NCI-H774 (cell line): ENCODE results near the gene LSP1.
"Not testable (repeated sequence)": the region's sequence is repeated elsewhere in the genome, so short reads cannot be mapped to it uniquely, and the experiment has no call there.

Experiments used
- DNase-seq: peaks from one replicate; lab custom pipeline; 2025; lab: John Stamatoyannopoulos, UW

Gene LSP1

DNA sequence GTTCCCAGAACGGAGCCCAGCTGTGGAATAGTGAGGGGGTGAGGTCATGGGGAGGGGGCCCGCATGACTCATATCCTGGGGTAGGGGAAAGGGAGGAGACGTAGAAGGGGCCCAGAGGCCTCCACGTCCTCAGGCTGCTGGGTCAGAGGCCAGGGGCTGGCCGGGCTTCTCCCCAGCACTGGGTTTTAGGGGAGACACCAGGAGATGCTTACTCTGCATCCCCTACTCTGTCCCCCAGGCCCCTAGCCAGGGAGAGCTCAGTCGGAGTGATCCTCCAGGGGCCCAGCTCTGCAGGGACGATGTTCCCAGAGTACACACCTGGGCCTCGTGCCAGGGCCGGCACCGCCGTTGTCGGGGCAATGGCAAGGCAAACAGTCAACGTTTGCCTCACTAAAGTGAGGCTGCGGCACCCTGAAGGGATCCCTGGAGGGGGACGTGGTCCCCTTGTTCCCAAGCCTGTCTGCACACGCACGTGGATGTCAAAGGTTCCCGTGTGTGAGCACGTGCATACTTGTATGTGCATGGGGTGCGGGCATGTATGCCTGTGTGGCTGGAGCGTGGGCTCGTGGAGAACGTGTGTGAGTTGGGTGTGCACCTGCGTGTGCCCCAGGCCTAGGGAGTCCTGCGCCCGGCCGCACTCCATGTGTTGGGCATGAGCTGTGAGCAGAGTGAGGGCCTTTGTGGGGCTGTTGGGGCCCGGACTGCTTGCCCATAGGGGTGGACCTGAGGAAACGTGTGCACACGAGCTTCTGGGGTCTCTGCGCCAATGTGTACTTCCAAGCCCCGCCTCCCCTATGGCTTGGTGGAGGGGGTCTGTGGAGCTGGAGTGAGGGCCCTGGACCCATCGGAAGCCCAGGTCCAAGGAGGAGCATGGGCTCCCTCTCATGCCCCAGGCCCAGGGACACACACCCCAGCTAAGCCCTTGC, 24.6 kb downstream of the LSP1 start:
- no peak for DNase-seq

DNA sequence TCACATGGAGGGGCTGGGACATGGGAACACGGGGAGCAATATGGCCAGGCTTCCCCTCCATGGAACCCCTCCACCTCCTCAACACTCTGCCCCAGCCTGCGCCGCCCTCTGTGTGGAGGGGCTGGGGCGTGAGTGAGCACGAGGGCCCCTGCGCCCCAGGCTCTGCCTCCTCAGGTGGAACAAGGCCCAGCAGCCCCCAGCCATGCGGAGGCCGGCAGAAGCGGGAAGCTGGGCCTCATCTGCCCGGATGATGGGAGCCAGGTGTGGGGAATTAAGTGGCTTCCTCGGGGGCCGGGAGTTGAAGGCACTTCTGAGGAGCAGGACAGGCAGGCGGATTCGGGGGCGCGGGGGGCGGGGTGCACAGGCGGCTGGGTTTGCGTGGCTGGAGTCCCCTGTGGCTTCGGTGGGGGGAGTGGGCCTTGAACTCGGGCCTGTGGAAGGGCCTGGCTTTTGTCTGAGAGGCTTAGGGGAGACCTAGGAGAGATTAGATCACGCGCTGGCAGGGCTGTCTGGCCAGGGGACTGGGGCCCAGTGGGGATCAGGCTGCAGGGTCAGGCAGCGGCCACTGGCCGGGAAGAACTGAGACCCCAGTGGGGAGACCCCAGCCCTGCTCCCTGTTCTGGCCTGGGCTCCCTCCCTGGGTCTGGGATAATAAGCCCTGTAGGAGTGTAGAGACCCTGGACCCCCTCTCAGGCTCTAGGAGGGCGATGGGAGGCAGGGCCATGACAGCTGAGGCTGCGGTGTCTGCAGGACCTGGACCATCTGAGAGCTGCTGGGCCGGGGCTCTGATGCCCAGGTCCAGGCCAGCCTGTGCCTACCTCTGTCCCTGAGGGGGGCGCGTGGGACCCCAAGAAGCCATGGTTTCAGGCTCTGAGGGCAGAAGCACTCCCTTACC, 25.5 kb downstream of the LSP1 start:
- DNase-seq, result no peak

DNA sequence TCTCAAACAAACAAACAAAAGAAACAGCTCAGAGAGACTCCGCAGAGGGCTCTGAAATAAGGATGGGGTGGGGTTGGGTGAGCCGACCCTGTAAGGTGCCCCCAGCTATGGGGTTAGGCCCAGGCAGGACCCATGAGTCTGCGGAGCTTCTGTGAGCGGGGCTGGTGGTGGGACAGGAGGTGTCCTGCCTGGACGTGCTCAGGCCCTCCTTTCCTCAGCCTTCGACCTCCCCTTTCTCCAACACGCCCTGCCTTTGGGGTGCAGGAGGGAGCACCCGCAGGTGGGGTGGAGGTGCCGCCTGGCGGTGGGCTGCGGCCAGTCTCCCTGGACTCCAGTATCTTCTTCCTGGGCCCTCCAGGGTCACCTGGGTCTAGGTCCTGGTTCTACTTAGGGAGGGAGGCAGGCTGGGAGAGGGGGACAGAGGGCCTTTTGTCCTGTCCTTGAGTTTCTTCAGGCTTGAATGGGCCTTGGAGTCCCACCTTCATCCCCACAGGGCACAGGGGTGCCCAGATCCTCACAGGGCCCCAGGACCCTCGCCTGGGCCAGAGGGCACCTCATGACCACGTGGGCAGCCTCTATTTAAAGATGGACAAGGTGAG, 26.6 kb downstream of the LSP1 start:
- no peak for DNase-seq

DNA sequence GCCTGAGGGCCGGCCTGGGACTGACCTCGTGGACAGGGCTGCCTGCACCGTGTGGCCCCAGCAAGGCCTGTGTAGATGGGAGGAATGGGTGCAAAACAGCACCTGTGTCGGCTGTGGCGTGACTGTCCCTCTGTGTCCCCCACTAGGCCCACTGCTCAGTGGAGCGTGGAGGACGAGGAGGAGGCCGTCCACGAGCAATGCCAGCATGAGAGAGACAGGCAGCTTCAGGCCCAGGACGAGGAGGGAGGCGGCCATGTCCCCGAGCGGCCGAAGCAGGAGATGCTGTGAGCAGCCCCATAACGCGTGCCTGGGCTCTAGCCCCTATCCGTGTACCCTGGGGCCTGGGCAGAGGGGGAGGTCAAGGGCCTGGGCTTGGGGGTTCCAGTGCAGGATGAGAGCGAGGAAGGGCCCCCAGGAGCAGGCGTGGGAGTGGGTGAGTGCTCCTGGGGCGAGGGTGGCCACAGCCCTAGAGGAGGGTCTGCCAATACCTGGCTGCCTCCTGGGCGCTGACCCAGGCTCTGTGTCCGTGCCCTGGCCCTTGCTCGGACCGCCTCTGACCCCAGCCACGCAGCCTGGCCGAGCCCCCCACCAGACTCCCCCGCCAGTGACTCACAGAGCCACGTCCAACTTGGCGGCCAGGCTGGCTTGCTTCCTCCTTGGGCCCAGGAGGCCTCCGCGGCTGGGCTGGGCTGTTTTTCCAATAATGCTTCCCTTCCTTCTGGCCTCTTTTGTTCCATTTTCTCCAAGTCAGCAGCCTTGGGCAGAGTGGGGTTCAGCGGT, 27.2 kb downstream of the LSP1 start:
- DNase-seq, result no peak

DNA sequence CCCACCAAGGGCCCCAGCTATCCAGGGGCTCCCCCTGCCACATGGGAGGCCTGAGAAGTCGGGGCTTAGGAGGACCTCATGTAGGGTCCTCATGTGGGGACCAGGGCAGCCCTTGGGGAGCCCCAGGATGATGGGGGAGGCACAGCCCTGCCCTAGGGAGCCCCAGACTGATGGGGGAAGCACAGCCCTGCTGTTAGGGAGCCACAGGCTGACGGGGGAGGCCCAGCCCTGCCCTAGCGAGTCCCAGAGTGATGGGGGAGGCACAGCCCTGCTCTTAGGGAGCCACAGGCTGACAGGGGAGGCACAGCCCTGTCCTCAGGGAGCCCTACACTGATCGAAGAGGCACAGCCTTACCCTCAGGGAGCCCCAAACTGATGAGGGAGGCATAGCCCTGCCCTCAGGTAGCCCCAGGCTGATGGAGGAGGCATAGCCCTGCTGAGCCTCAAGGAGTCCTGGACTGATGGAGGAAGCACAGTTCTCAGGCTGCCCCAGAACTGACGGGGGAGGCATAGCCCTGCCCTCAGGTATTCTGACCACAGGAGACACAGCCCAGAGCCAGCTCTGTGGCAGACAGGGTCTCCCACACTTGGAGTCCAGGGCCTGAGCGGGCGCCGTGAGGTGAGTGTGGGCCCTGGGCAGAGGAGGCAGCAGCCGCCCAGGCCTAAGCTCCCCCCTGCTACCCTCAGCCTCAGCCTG, 28.0 kb downstream of the LSP1 start:
- DNase-seq, result no peak

DNA sequence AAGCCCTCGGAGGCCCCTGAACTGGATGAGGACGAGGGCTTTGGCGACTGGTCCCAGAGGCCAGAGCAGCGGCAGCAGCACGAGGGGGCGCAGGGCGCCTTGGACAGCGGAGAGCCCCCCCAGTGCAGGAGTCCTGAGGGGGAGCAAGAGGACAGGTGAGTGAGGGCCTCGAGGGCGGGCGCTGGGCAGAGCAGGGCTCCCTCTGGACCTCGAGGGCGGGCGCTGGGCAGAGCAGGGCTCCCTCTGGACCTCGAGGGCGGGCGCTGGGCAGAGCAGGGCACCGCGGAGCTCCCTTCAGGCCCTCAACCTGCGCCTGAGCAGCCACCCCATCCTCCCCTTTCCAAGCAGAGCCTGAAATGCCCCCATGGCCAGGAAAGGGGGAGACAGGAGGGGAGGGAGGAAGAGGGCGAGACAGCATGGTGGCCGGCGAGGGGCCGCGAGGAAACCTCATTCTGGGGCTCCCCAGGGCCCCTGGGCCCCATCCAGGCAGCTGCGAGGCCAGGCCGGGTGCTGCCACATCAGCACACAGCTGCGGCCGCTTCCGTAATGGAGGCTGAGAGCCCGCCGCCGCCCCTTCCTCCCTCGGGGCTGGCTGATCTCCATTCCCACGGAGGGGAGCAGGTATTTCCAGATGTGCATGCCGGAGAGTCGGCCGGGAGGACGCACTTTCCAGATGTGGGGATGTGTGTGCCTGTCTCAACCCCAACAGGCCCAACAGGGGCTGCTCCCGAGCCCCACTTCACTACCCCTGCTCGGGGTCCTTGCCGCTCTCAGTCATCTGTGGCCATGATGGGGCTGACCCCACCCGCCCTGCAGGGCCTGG, 28.8 kb downstream of the LSP1 start:
- DNase-seq, result no peak

DNA sequence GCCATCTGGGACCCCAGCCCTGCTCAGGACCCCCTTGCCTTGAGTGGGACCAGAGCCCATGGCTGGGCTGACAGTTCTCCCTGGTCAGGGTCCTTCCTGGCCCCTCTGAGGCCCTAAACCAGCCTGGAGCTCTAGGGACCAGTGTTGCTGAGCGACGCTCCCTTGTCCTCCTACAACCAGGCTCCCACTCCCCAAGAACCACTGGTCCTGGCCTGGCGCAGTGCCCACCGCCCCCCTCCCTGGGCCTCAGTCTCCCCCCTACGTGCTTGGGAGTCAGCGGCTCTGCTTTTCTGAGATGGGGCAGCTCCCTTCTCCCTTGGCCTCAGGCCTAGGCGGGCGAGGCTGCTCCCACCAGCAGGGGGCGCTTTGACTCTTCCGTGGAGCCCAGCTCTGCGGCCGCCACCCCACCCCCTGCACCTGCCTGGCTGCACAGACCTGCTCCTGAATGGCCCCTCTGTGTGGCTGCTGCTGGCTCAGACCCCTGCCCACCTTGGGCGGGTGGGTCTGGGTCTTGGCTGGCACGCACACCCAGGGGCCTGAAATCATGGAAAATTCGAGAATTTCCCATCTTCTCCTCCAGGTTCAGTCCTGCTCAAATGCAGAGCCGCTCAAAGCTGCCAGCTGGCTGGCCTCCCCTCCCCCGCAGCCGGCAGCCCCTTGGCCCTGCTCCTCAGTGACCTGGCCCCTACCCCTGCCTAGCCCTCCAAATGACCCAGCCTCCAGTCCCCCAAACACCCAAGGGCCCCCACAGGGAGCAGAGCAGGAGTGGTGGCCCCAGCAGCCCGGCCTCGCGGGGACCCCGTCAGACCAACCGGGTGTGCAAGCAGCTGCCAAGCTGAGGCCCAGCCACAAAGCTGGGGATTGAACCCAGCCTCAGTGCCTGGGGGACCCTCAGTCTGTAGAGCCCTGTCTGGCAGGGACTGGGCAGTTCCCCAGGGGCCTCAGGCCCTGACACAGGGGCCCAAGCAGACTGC, 29.7 kb downstream of the LSP1 start:
- DNase-seq, result peak; percentile 44

DNA sequence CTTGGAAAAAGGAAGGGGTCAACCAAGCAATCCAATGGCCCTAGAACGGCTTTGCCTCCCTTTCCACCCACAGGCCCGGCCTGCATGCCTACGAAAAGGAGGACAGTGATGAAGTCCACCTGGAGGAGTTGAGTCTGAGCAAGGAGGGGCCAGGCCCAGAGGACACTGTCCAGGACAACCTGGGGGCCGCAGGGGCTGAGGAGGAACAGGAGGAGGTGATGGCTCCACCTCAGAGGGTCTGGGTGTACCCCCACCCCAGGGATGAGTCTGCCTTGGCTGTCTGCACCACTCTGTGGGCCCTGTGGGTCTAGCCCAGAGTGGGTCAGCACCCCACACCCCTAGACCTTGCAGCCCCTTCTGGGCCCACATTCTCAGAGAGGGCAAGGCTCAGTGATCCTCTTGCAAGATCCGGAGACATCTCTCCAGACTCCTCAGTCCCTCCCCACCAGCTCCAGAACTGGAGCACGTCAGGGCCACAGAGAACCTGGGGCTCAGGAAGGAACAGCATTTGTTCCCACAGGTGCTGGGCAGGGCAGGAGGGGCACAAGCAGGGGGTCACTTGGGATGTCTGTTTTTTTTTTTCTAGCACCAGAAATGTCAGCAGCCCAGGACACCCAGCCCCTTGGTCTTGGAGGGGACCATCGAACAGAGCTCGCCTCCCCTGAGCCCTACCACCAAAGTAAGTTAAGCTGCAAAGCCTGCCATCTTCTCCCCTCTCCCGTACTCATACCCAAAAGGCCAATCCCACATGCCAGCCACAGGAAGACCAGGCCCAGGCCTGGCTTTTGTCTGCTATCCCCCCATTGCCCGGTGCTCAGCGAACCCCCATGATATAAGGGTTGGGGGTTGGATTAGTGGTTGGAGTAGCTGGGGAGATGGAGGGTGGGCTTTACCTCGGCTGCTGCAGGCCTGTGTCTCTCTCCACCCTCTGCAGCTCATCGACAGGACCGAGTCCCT, 30.7 kb downstream of the LSP1 start:
- DNase-seq, result no peak

DNA sequence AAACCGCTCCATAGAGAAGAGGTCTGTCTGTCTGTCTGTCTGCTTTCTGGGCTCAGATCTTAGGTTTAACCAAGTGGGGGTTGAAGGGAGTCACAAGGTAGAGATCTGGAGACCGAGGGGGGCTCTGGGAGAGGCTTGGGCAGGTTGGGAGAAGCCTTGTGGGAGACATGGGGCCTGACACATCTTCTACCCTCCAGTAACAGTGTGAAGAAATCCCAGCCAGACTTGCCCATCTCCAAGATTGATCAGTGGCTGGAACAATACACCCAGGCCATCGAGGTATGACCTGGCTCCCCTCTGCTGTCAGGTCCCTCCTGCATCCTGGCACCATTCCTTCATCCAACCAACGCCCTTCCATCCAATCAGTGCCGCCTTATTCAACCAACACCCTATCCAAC, 31.4 kb downstream of the LSP1 start:
- no peak for DNase-seq

DNA sequence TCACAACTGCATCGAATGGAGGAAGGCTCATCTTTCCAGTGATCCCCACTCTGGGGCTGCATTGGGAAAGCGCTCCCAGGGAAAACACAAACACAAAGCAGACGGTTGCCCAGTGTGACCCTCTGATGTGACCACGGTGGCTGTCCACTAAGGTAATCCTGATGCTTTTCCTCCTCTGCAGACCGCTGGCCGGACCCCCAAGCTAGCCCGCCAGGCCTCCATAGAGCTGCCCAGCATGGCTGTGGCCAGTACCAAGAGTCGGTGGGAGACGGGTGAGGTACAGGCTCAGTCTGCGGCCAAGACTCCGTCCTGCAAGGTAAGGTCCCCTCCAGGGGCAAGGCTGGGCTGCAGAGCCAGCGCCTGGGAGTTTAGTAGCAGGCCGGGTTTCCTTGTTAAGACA, 33.7 kb downstream of the LSP1 start:
- DNase-seq, result not testable (repeated sequence)

DNA sequence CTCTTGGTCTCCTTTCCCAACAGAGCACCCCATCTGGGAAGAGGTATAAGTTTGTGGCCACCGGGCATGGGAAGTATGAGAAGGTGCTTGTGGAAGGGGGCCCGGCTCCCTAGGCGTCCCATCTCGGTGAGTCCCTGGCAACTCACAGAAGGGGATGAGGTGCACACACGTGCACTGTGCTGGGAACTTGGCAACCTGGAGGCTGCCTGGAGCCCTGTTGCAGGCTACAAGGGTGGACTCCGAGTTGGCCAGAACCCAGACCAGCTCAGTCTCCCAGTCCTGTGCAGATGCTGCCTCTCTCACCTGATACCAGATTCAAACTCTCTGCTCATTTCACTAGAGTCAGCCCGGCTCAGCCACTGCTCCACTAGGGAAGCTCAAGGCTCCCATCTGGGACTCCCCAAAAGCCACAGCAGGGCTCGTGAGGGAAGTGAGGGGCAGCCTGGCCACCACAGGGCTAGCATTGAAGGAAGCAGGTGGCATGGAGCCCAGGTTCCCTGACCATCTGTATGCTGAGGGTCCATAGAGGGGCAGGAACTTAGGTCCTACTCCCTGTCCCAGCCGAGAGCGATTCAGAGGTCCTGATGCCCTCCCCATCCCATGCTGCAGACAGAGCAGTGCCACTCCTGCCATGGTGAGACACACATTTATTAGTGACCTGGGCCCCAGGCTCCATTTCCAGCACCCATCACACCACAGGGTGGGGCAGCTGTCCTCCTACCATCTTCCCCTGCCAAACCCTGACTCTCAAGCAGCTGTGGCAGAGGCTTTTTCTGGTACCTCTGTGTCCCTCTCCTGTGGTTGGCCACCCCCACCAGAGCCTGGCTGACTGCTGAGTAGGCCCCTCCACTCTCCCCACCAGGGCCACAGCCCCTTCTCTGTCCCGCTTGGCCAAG, 34.8 kb downstream of the LSP1 start:
- no peak for DNase-seq

DNA sequence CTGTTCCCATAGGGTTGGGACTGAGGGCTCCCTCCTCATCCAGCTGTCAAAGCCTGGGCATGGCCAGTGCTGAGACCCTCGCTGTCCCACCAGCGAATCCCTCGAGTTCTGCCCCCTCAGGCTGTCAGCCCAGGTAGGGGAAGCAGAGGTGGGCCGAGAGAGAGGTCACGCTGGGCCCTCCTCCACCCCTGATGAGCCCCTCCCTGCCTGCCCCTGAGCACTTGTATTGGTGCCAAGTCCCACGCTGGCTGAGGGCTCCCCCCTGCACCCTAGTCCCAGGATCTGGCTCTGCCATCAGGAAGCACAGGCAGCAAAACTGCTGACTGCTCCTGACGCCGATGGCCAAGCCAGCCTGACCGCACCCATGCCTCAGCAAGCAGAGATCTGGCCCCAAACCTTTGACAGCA, 35.5 kb downstream of the LSP1 start:
- no peak for DNase-seq

DNA sequence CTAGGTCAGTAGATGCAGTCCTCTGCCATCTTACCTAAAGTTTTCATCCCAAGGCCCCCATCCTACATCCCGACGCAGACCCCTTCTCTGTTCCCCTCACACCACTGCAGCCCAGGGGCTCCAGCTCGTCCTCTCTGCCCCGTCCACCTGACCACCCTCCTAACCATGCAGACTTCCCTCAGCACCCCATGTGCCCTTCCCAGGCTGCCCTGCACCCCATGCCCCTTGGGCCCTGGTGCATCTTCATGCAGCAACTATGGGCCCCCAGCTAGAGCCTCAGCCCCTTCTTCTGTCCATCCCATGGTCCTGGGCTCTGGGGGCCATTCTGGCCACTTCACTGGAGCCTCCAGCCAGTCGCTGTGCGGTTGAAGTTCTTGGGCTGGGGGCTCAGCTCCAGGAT, 35.9 kb downstream of the LSP1 start:
- no peak for DNase-seq

DNA sequence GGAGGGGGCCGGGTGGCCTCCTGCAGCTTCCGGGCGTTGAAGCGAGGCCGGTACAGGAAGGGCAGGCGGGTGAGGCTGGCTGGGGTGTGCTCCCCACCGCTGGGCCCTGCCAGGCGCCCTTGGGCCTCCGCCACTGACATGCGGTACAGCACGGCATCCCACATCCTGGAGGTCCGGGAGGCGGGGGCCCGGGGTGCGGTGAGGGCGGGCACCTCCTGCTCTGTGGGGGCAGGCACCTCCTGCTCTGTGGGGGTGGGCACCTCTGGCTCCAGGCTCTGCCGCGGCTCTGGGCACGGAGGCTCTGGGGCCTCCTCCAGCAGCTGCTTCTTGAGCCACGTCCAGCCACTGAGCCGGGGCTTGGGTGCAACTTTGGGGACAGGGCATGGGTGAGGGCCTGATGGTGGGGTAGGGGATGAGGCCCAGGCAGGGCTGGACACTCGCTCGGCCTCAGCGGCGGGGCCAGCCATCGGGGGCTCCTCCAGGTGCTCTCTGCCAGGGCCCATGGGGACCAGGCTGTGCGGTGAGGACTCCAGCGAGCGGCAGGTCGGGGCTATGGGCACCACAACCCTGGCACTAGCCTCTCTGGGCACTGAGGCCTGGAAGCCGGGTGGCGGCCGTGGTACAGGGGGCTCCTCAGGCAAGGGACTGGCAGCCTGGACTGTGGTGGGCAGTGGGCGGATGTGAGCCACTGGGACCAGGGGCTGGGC, 36.5 kb downstream of the LSP1 start:
- no peak for DNase-seq

DNA sequence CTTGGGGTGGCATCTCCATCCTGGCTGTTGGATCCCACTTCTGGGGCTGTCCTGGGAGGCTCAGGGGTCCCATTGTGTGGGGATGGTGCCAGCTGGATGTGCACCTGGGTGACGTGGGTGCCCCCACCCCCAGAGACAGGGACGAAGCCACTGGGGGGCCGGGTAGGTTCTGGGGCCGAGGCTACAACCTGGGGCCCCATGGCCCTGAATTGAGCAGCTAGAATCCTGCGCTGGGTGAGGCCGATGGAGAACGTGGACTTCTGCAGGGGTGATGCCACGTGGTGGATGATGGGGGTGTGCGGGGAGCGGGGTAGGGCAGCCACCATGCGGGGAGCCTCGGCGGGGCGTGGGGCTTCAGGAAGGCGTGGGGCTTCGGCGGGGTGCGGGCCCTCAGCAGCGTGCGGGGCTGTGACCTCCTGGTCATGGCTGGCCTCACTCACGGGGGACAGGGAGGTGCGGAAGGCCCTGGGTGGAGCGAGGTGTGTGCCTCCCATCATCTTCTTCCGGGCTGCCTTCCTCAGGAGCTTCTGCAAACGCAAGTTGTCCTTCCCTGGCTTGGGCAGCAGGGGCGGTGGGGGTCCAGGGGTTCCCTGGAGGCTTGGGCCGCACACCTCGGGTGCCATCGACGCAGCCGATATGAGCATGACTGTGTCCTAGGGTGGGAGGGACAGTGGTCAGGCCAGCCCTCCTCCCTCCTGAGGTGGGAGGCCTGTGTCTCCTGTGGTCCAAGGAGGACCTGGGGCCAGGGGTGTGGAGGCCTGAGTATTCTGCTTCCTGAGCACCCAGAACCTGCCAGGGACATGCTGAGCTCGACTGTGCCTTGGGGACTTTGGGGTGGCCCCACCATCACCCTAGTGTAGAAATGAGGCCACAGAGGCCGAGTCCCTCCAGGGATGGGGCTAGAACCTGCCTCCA, 37.3 kb downstream of the LSP1 start:
- no peak for DNase-seq
